Skin of body (tissue), 3 donors: ENCODE results near the gene NLRC4. TPM values are rescaled to one million over a fixed set of nuclear protein-coding genes. Genes with fewer than 3 reads are reported as not detected.
"Not testable (repeated sequence)": the region's sequence is repeated elsewhere in the genome, so short reads cannot be mapped to it uniquely, and the experiment has no call there.

Source experiments
- DNase-seq: peaks from one replicate; lab custom pipeline; 2025; lab: John Stamatoyannopoulos, UW
- small RNA-seq: library from RNA; depleted of rRNA; stranded (forward); fragments of <200 nt; gene quantifications from one replicate; pipeline ENCODE3, GENCODE V24; 2014; ENCODE audit warnings: low replicate concordance
- total RNA-seq: library from RNA; depleted of rRNA; stranded (reverse); fragments of >200 nt; gene quantifications from one replicate; pipeline ENCODE4 v1.2.3, GENCODE V29; 2014

Gene NLRC4
- total RNA-seq, 1 donor from 2014 or later: 2.3 TPM

DNA sequence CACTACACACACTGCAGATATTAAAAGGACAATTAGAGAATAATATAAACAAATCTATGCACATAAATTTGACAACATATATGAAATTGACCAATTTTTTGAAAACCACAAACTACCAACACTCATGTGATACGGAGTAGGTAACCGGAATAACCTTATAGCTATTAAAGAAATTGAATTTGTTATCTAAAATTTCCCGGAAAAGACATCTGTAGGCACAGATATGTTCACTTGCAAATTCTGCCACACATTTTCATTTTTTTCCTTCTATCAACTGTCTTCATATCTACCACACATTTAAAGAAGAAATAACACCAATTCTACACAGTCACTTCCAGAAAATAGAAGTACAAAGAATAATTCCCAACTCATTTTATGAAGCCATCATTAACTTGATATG, 22.4 kb downstream of the NLRC4 start:
- no peak for DNase-seq

DNA sequence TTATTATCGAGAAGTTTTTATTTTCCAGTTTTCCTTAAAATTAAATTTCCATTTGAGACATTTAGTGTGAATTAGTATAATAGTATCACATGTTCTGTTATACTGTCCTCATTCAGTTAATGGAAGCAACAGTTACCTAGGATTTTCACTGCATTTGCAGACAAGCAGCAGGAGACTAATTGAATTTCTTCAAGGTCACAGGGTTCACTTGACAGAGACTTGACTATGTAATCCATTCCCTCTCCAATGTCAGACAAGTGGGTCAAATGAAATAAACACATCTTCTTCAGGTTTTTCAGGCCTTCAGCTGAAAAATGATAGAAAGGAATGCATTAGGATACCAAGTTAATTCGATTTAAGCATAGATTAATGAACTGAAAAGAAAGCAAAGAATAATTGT, 26.7 kb downstream of the NLRC4 start:
- no peak for DNase-seq

DNA sequence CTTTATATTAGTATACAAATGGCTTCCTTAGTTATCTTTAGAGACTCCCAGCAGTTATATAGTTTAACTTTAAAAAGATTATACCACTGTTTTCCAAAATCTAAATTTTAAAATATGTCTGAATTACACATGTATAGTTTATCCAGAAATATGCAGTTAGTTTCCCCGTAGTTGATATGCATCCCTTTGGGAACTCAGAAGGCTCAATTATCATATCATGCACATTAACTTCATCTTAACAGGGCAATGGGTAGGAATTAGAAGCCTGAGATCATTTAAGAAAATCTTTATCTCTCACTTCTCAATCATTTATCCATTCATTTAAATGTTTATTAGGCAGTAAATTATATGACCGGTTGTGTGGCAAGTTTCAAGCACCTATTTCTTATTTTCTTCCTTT, 27.2 kb downstream of the NLRC4 start:
- DNase-seq: no peak

DNA sequence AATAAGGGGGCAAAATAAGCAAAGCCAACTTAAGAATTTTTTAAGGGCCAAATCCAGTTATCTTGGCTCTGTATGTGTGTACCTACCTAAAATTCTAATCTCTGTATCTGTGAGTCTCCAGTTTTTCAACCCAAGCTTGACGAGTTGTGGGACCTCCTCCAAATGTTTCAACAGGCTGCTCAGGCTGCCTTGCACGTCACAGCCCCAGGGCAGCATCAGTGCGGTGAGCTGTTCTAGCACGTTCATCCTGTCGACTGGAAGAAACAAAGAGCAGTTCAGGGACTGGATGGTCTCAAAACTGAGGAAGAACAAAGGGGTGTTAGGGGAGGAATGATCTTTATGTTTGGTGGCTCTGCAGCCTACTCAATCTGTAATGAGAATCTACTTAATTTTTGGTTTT, 29.4 kb downstream of the NLRC4 start:
- DNase-seq: peak; percentile 26

DNA sequence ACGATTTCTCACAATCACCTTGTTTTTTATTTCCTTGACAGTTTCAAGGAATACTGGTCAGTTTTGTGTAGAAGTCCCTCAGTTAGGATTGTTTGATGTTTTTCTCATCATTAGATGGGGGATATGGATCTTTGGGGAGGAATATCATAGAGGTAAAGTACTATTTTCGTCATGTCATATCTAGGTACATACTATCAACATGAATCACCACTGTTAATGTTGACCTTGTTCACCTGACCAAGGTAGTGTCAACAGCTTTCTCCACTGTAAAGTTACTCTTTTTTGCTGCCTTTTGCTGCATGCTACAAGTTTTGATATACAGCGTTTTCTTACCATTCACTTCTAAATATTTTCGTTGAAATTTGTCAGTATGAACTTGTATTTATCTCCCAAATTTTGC, 32.7 kb downstream of the NLRC4 start:
- DNase-seq: no peak

DNA sequence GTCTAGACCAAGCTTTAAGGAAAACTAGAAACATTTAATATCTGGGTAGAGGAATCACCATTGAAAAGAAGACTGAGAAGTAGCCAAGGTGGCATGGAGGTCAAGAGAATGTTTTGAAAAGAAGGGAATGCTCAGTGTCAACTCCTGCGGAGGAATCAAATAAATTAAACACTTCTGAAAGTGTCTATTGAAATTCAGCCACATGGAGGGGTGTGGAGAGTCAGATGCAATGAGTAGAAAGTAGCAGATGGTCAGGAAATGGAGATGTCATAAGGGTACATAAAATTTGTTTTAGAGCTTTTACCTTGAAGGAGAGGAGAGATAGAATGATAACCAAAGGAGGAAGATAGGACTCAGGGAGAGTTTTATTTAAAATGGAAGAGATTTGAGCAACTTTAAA, 35.1 kb downstream of the NLRC4 start:
- DNase-seq: no peak

DNA sequence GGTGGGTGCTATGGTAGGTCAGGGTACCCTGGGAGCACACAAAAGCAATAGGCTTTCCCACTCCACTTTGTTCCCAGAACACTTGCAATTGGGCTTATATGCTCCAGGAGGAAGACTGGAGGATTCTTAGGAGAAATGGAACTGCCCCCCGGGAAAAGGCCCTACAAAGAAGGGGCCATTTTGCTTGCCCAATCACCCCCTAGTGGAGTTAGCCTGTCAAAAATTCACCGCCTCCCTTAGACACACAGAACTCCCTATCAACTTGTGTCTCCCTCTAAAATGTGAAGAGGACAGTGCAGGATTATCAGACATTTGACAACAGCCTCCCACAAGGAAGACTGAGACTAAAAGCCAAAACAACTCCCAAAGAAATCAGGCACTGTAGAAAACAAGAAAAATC, 36.5 kb downstream of the NLRC4 start:
- no peak for DNase-seq

DNA sequence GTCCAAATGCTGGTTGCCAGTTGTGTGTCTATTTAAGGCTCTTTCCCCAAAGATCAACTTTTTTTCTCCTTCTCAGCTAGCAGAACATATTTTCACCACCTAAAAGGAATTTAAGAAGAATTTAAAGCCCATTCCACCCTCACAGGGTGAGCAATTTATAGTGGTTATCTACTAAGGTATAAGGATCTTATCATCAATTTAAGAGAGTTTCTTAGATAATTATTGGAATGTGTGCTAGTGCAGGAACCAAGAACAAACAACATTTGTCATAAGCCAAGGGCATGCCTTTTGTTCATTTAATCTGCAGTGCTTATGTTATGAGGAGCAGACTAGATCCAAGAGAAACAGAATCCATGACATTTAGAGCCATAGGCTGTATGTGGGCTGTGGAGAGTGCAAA, 37.2 kb downstream of the NLRC4 start:
- no peak for DNase-seq

DNA sequence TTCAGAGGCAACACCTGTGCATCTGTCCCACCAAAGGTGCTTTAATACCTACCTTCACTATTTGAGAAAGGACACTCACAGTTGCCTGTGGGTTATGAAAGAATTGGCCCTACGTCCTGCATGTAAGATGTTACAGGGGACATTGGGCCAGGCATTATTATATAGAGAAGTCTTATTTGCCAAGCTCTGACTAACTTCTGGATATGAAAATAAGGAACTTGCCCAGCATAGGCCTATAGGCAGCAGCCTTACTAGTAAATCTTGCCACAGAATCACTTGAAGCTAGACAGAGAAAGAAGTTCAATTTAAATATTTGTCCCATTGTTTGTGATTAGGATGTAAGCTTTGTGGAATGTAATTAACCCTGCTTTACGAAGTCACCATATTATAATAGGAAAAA, 41.7 kb downstream of the NLRC4 start:
- DNase-seq: no peak

DNA sequence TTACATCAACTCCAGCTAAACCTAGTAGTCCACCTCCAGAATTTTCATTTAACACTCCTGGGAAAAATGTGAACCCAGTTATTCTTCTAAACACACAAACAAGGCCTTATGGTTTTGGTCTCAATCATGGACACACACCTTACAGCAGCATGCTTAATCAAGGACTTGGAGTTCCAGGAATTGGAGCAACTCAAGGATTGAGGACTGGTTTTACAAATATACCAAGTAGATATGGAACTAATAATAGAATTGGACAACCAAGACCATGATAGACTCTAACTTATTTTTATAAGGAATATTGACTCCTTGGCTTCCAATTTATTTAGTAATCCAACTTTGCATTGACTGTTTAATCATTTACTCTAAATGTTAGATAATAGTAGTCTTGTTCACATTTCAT, 44.2 kb downstream of the NLRC4 start:
- DNase-seq: no peak

DNA sequence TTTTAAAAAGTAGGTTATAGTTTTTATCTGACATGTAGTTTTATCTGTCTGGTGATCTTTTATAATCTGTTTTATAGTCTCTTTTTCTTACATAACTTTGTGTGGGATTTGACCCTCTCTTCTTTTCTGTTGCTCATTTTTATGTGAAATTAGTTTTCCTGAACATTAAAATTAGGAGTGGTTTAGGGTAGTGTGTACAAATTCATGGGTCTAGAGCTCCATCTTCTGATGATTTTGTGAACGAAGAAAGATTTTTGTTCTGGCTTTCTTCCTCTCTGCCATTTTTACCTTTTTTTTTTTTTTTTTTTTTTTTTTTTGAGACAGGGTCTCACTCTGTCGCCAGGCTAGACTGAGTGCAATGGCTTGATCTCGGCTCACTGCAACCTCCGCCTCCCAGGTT, 52.4 kb downstream of the NLRC4 start:
- DNase-seq: no peak

DNA sequence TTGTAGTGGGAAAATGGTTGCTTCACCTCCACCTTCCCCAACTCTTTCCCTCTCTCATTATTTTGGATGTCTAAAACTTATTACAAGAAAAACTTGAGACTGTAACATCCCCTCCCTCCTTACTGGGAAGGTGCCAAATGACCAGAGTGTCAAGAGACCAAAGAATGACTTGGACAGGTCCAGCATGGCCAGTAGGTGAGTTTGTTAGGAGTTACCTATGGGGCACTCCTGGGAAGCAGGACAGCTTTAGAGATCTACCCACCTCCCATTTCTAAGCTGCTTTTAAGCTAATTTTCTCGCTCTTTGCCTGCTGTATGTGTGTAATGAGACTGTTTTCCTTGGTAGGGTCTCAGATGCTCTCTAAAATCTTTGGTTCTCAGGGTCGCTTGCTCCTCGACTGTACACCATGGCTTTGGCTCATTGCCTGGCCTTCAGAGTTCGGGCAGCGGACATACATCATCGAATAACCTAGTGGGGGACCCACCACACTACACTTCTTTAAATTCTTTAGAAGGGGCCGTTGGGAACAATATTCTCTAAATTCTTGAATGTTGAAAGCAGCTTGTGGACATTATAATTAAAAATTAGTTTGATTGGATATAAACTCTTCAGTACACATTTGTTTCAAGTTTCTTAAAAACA, 53.8 kb downstream of the NLRC4 start:
- DNase-seq: no peak

DNA sequence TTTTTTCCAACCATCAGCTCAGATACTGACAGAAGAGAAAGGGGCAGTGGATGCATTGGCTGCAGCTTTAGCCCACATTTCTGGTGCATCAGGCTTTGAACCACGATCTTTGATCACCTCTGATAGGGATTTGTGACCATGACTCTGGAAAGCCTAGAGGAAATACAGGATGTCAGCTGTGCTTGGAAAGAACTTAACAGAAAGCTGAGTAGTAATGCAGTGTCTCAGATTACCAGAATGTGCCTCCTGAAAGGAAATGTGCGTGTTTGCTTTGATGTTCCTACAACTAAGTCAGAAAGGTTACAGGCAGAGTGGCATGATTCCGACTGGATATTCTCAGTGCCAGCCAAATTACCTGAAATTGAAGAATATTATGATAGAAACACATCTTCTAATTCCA, 61.3 kb downstream of the NLRC4 start:
- not testable (repeated sequence) for DNase-seq

DNA sequence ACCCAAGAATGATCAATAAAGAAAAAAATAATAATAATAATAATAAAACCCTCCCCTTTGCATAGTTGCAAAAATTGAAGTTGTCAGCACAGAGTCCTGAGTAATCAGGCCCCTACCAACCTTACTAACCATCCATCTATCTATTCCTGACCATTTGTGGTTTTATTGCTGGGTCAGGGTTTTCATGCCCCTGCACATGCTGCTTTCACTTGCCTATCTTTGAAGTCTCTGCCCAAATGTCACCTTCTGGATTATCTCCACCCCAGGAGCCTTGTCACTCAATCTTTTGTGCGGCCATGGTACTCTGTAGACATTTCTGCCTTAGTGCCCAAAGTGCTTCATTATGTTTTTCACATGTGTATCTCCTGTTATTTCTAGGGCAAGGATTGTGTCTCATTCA, 63.9 kb downstream of the NLRC4 start:
- no peak for DNase-seq

DNA sequence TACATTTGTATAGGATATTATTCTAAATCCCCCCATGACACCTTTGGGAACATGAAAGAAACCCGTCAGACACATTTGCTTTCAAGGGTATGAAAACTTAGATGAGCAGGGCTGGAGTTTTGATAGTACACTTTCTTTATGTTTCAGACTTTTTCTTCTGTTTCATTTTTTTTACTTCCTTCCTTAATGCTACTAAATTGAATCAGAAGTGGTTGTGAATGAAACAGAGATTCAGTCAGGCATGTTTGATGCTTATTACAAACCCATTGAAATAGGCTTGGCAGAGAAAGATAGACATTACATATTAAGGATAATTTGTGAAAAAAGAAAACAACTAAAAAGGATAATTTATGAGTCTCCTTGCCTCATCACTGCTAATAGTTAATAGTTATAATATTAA, 72.3 kb downstream of the NLRC4 start:
- DNase-seq: no peak

DNA sequence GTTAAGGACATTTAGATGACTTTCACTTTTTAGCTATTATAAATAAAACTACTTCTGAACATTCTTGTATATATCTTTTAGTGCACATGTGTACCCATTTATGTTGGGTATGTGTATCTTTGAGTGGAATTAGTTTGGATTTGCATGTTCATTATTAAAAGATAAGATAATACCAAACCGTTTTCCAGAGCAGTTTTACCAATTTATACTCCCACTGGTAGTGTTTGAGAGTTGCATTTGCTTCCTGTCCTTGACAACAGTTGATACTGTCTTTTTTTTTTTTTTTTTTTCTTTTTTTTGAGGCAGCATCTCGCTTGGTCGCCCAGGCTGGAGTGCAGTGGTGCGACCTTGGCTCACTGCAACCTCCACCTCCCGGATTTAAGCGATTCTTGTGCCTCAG, 75.7 kb downstream of the NLRC4 start:
- DNase-seq: no peak

DNA sequence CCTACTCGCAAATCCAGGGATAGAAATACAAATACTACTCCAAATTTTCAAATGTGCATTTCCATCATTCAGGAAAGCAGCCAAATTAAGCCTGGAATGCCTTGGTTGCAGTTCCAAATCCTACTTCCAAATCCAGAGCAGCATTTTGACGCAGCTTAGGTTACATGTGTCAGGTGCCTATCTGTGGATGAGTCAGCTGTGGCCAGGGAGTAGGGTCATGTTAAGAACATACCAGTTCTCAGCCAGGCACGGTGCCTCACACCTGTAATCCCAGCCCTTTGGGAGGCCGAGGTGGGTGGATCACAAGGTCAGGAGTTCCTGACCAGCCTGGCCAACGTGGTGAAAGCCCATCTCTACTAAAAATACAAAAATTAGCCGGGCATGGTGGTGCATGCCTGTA, 82.0 kb downstream of the NLRC4 start:
- DNase-seq: no peak

Small RNAs within 50 kb of the gene (small RNA-seq; reads per million reads assigned to genes)
- not detected for gene RNU6-647P

Other genes with a start within 250 kb of the NLRC4 start
- 41.9 TPM for gene DPY30, start 225.1 kb downstream of the NLRC4 start, total RNA-seq
- 27.6 TPM for gene SPAST, start 201.3 kb downstream of the NLRC4 start, total RNA-seq
- 22.7 TPM for gene SLC30A6, start 99.0 kb downstream of the NLRC4 start, total RNA-seq
- 22.1 TPM for gene YIPF4, start 13.0 kb upstream of the NLRC4 start, total RNA-seq
- gene BIRC6, start 92.1 kb upstream of the NLRC4 start, total RNA-seq: 191 TPM